Endodermal cell (in vitro differentiated cells): ENCODE measurements around the gene APBA1. TPM values are rescaled to one million over a fixed set of nuclear protein-coding genes. Genes with fewer than 3 reads are reported as not detected.

ENCODE experiments used
- DNase-seq: peaks from one replicate; pipeline ENCODE4 v3.0.0-alpha.2; 2017
- H3K27ac ChIP-seq: 2 replicates; pipeline ENCODE4 v1.5.1; 2013; ENCODE audit warnings: mild to moderate bottlenecking, low read depth, low read length, moderate library complexity
- H3K27me3 ChIP-seq: 2 replicates; pipeline ENCODE4 v1.6.1; 2013; ENCODE audit warnings: mild to moderate bottlenecking, low read length, moderate library complexity; ENCODE audit not compliant: insufficient read depth, control insufficient read depth, poor library complexity, severe bottlenecking
- H3K36me3 ChIP-seq: 2 replicates; pipeline ENCODE4 v1.7.0; 2013; ENCODE audit warnings: mild to moderate bottlenecking, low read length, moderate library complexity; ENCODE audit not compliant: control insufficient read depth, insufficient read depth
- H3K4me1 ChIP-seq: one replicate; pipeline ENCODE4 v1.7.0; 2013; ENCODE audit warnings: low read length; ENCODE audit not compliant: control insufficient read depth, insufficient read depth
- H3K4me3 ChIP-seq: 2 replicates; pipeline ENCODE4 v1.5.1; 2013; ENCODE audit warnings: mild to moderate bottlenecking, low read length, moderate library complexity
- H3K9ac ChIP-seq: 2 replicates; pipeline ENCODE4 v1.6.1; 2013; ENCODE audit warnings: mild to moderate bottlenecking, low read length, moderate library complexity; ENCODE audit not compliant: poor library complexity, severe bottlenecking; ENCODE audit errors: extremely low read depth
- H3K9me3 ChIP-seq: 2 replicates; pipeline ENCODE4 v1.6.1; 2013; ENCODE audit warnings: mild to moderate bottlenecking, low read length, moderate library complexity; ENCODE audit not compliant: control insufficient read depth
- H3K27ac Mint-ChIP-seq: 2 replicates; pipeline ENCODE4 v1.8.0; 2020; ENCODE audit warnings: mixed read lengths
- H3K27me3 Mint-ChIP-seq: 2 replicates; pipeline ENCODE4 v1.8.0; 2021; ENCODE audit warnings: mild to moderate bottlenecking, mixed read lengths; ENCODE audit not compliant: insufficient read depth
- H3K36me3 Mint-ChIP-seq: 2 replicates; pipeline ENCODE4 v1.8.0; 2020; ENCODE audit warnings: low read depth, mixed read lengths
- H3K4me1 Mint-ChIP-seq: 2 replicates; pipeline ENCODE4 v1.8.0; 2020; ENCODE audit warnings: mixed read lengths
- H3K4me3 Mint-ChIP-seq: 2 replicates; pipeline ENCODE4 v1.8.0; 2020; ENCODE audit warnings: mild to moderate bottlenecking, moderate library complexity, mixed read lengths
- H3K9me3 Mint-ChIP-seq: 2 replicates; pipeline ENCODE4 v1.8.0; 2020; ENCODE audit warnings: mild to moderate bottlenecking, mixed read lengths
- CTCF ChIP-seq: fragments of 200-600 bp; sonication (generic); conservative IDR thresholded peaks from 2 replicates; pipeline ENCODE4 v1.5.0; 2021; ENCODE audit warnings: antibody characterized with exemption, mild to moderate bottlenecking
- WGBS, 2 experiments: methylation state at CpG; one replicate each; pipeline versions ENCODE4 v1.1.5 to v1.1.7; 2013; ENCODE audit warnings: missing lambda C conversion rate in 2 of 2, mixed read lengths in 1 of 2; ENCODE audit not compliant: insufficient coverage in 1 of 2, insufficient read length in 1 of 2; 5-methylcytosine and 5-hydroxymethylcytosine counted together
- total RNA-seq, 2 donors: library from RNA; stranded (reverse); fragmentation: NEBNext Ultra II Directional in 1 of 2; extraction: Animal tissue kit (Norgen Biotek cat#: 25700) in 1 of 2; gene quantifications; 2 replicates in 1 of 2; 3 replicates in 1 of 2; pipeline ENCODE4 v1.2.1, GENCODE V29; 2021

Gene APBA1
- total RNA-seq, 2 donors from 2014 or later: 0.51 to 0.75 TPM

- no peak for DNase-seq
- H3K4me1 ChIP-seq: peaks cover 4% of the 10 kb centered on the region
- no peak overlapping the region for H3K27ac Mint-ChIP-seq
- H3K4me3 ChIP-seq: no peak overlapping the region
- peaks cover 14% of the 10 kb centered on the region for H3K4me1 Mint-ChIP-seq
- H3K9ac ChIP-seq: no peak overlapping the region
- no peak for TF ChIP-seq CTCF
- no peaks in the 10 kb centered on the region for H3K27me3 Mint-ChIP-seq
- no peaks in the 10 kb centered on the region for H3K9me3 Mint-ChIP-seq
- H3K9me3 ChIP-seq: no peaks in the 10 kb centered on the region
- H3K27ac ChIP-seq: no peak overlapping the region
- H3K36me3 ChIP-seq: no peaks in the 10 kb centered on the region
- 88 to 100% methylated on average over 2 to 3 of the region's 3 CpGs for WGBS, 2 experiments
- no peaks in the 10 kb centered on the region for H3K27me3 ChIP-seq
- H3K36me3 Mint-ChIP-seq: no peaks in the 10 kb centered on the region
- H3K4me3 Mint-ChIP-seq: no peak overlapping the region
These were observed 44.9 kb downstream of the APBA1 start for GRCh38 chr9:69627281-69627680.

GRCh38 chr9:69623276-69623675, 48.9 kb downstream of the APBA1 start:
- H3K9me3 Mint-ChIP-seq: no peaks in the 10 kb centered on the region
- no peaks in the 10 kb centered on the region for H3K36me3 Mint-ChIP-seq
- no peak overlapping the region for H3K27ac ChIP-seq

GRCh38 chr9:69622676-69623075, 49.5 kb downstream of the APBA1 start:
- Mint-ChIP-seq H3K4me1 (peaks cover 14% of the 10 kb centered on the region), H3K27ac (no peak overlapping the region), H3K4me3 (no peak overlapping the region), H3K9me3 (no peaks in the 10 kb centered on the region), H3K36me3 (no peaks in the 10 kb centered on the region), H3K27me3 (no peaks in the 10 kb centered on the region)
- Histone ChIP-seq H3K4me1 (peaks cover 4% of the 10 kb centered on the region), H3K27me3 (no peaks in the 10 kb centered on the region), H3K27ac (no peak overlapping the region), H3K9ac (no peak overlapping the region), H3K9me3 (no peaks in the 10 kb centered on the region), H3K4me3 (no peak overlapping the region), H3K36me3 (no peaks in the 10 kb centered on the region)
- TF ChIP-seq CTCF: no peak
- DNase-seq: no peak
- 82 to 95% methylated on average over 2 to 3 of the region's 3 CpGs for WGBS, 2 experiments

More at GRCh38 chr9:69623276-69623675, 48.9 kb downstream of the APBA1 start:
- H3K9me3 ChIP-seq: no peaks in the 10 kb centered on the region
- no peak overlapping the region for H3K4me3 Mint-ChIP-seq
- no peak for TF ChIP-seq CTCF
- H3K4me1 Mint-ChIP-seq: peaks cover 14% of the 10 kb centered on the region
- no peaks in the 10 kb centered on the region for H3K27me3 Mint-ChIP-seq
- no peak overlapping the region for H3K27ac Mint-ChIP-seq
- H3K4me3 ChIP-seq: no peak overlapping the region
- H3K9ac ChIP-seq: no peak overlapping the region
- H3K4me1 ChIP-seq: peaks cover 4% of the 10 kb centered on the region
- H3K36me3 ChIP-seq: no peaks in the 10 kb centered on the region
- no peaks in the 10 kb centered on the region for H3K27me3 ChIP-seq
- no peak for DNase-seq
- 82% methylated on average over 3 of the region's 3 CpGs; no CpG with 5 or more reads in 1 of the 2 experiments for WGBS, 2 experiments
